Astrocyte (in vitro differentiated cells and primary cell): ENCODE data around the gene CHKA. TPM values are rescaled to one million over a fixed set of nuclear protein-coding genes. Genes with fewer than 3 reads are reported as not detected.

ENCODE experiments used
- DNase-seq: peaks from one replicate; pipeline ENCODE4 v3.0.0-alpha.2; 2010; ENCODE audit warnings: low read depth
- FAIRE-seq: peaks from 2 replicates; lab custom pipeline; 2011; peaks lifted over from hg19 to GRCh38; lab: Jason Lieb, UNC
- H2AFZ ChIP-seq: 2 replicates; pipeline ENCODE4 v1.6.0; 2012; ENCODE audit warnings: low read depth, low read length, inconsistent platforms
- H3K27ac ChIP-seq: 2 replicates; pipeline ENCODE4 v1.5.1; 2011; ENCODE audit warnings: low read depth, low read length, inconsistent platforms
- H3K27me3 ChIP-seq: 2 replicates; pipeline ENCODE4 v1.6.0; 2011; ENCODE audit warnings: low read length, inconsistent platforms; ENCODE audit not compliant: insufficient read depth
- H3K36me3 ChIP-seq: 2 replicates; pipeline ENCODE4 v1.5.1; 2011; ENCODE audit warnings: low read length, inconsistent platforms; ENCODE audit not compliant: insufficient read depth
- H3K4me1 ChIP-seq: 2 replicates; pipeline ENCODE4 v1.5.1; 2011; ENCODE audit warnings: low read length, inconsistent platforms; ENCODE audit not compliant: insufficient read depth
- H3K4me2 ChIP-seq: 2 replicates; pipeline ENCODE4 v1.6.0; 2012; ENCODE audit warnings: low read length, inconsistent platforms
- H3K4me3 ChIP-seq: 2 replicates; pipeline ENCODE4 v1.5.1; 2011; ENCODE audit warnings: low read depth, mild to moderate bottlenecking, low read length, inconsistent platforms; ENCODE audit not compliant: insufficient read depth
- H3K79me2 ChIP-seq: 2 replicates; pipeline ENCODE4 v1.6.0; 2012; ENCODE audit warnings: mild to moderate bottlenecking, low read length, inconsistent platforms; ENCODE audit not compliant: insufficient read depth
- H3K9ac ChIP-seq: 2 replicates; pipeline ENCODE4 v1.6.0; 2012; ENCODE audit warnings: mild to moderate bottlenecking, low read length, inconsistent platforms
- H3K9me3 ChIP-seq: 2 replicates; pipeline ENCODE4 v1.5.1; 2012; ENCODE audit warnings: low read depth, mild to moderate bottlenecking, low read length, inconsistent platforms; ENCODE audit not compliant: insufficient read depth
- H4K20me1 ChIP-seq: 2 replicates; pipeline ENCODE4 v1.6.0; 2012; ENCODE audit warnings: low read length, inconsistent platforms; ENCODE audit not compliant: insufficient read depth
- H3K27ac Mint-ChIP-seq: one replicate; pipeline ENCODE4 v1.8.0; 2021; ENCODE audit warnings: mild to moderate bottlenecking, mixed read lengths; ENCODE audit not compliant: unreplicated experiment
- H3K27me3 Mint-ChIP-seq: one replicate; pipeline ENCODE4 v1.8.0; 2021; ENCODE audit warnings: low read depth, mixed read lengths; ENCODE audit not compliant: unreplicated experiment
- H3K36me3 Mint-ChIP-seq: one replicate; pipeline ENCODE4 v1.8.0; 2021; ENCODE audit warnings: low read depth, mixed read lengths; ENCODE audit not compliant: unreplicated experiment
- H3K4me1 Mint-ChIP-seq: one replicate; pipeline ENCODE4 v1.8.0; 2021; ENCODE audit warnings: low read depth, mixed read lengths; ENCODE audit not compliant: unreplicated experiment
- H3K4me3 Mint-ChIP-seq: one replicate; pipeline ENCODE4 v1.8.0; 2021; ENCODE audit warnings: mild to moderate bottlenecking, moderate library complexity, mixed read lengths; ENCODE audit not compliant: unreplicated experiment
- H3K9me3 Mint-ChIP-seq: one replicate; pipeline ENCODE4 v1.8.0; 2021; ENCODE audit warnings: mild to moderate bottlenecking, mixed read lengths; ENCODE audit not compliant: unreplicated experiment
- EZH2 ChIP-seq: IDR thresholded peaks from 2 replicates; pipeline ENCODE4 v1.6.1; 2012; ENCODE audit warnings: mild to moderate bottlenecking, low read length, inconsistent platforms; ENCODE audit not compliant: insufficient read depth
- total RNA-seq: library from RNA; stranded (reverse); gene quantifications from 2 replicates; pipeline ENCODE4 v1.2.1, GENCODE V29; 2021
- TF ChIP-seq, protein P1 (sequence below): IDR thresholded peaks from 2 replicates; pipeline ENCODE4 v1.5.1; 2011; ENCODE audit warnings: low read depth, mild to moderate bottlenecking, inconsistent platforms, low read length, moderate library complexity; ENCODE audit not compliant: insufficient read depth

The CHKA gene
- total RNA-seq, 1 donor from 2014 or later: 37.7 TPM

DNA sequence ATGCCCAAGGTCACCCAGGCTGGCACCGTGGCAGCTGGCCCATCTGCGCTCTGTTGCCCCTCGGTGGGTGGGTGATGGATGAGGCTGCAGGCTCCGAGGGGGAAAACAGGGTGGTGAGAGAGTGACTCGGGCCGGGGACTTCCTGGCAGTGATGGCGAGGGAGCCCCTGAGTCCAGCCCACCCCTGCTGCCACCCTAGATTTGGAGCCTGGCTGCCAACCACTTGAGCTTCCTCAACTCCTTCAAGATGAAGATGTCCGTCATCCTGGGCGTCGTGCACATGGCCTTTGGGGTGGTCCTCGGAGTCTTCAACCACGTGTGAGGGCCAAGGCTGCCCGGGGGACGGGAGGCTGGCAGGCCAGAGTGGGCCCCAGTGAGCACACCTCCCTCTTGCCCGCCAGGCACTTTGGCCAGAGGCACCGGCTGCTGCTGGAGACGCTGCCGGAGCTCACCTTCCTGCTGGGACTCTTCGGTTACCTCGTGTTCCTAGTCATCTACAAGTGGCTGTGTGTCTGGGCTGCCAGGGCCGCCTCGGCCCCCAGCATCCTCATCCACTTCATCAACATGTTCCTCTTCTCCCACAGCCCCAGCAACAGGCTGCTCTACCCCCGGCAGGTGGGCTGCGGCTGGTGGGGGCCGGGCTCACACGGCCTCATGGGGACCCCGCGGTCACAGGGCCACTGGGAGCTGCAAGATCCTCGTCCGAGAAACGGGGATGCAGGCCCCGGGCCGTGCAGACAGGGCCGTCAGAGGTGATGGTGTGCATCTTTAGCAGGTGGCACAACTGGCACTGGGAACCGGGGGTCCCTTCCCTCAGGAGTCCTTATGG lies 72.3 kb downstream of the CHKA start:
- no peaks in the 10 kb centered on the region for H3K36me3 ChIP-seq

DNA sequence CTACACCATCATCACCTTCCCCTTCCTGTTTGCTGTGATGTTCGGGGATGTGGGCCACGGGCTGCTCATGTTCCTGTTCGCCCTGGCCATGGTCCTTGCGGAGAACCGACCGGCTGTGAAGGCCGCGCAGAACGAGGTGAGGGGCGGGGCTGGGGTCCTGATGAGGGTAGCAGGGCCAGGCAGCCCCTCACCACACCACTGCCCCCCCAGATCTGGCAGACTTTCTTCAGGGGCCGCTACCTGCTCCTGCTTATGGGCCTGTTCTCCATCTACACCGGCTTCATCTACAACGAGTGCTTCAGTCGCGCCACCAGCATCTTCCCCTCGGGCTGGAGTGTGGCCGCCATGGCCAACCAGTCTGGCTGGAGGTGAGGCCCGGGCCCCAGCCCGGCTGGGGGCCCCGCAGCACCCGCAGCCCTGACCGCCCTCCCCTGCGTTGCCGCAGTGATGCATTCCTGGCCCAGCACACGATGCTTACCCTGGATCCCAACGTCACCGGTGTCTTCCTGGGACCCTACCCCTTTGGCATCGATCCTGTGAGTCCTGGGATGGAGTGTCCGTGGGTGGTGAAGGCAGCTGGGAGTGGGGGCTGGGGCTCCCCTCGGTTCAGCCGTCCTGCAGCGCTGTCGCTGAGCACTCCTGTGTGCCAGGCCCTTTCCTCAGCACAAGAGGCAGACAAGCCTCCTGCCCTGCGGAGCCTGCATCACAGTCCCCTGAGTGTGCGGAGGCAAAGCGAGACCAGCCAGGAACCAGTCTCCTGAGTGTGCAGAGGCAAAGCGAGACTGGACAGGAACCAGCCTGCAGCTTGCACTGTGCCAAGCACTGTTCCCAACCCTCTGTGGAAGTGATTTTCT lies 73.5 kb downstream of the CHKA start:
- no peaks in the 10 kb centered on the region for H3K9me3 ChIP-seq
- no peak overlapping the region for H2AFZ ChIP-seq
- Mint-ChIP-seq H3K27me3 (no peaks in the 10 kb centered on the region), H3K9me3 (no peaks in the 10 kb centered on the region), H3K36me3 (peaks cover 6% of the 10 kb centered on the region), H3K4me1 (peaks cover 8% of the 10 kb centered on the region), H3K4me3 (no peak overlapping the region), H3K27ac (no peak overlapping the region)
- H4K20me1 ChIP-seq: peaks cover 45% of the 10 kb centered on the region
- H3K27me3 ChIP-seq: no peaks in the 10 kb centered on the region
- no peak overlapping the region for H3K4me2 ChIP-seq
- peaks cover 11% of the 10 kb centered on the region for H3K4me1 ChIP-seq
- TF ChIP-seq, protein P1, sequence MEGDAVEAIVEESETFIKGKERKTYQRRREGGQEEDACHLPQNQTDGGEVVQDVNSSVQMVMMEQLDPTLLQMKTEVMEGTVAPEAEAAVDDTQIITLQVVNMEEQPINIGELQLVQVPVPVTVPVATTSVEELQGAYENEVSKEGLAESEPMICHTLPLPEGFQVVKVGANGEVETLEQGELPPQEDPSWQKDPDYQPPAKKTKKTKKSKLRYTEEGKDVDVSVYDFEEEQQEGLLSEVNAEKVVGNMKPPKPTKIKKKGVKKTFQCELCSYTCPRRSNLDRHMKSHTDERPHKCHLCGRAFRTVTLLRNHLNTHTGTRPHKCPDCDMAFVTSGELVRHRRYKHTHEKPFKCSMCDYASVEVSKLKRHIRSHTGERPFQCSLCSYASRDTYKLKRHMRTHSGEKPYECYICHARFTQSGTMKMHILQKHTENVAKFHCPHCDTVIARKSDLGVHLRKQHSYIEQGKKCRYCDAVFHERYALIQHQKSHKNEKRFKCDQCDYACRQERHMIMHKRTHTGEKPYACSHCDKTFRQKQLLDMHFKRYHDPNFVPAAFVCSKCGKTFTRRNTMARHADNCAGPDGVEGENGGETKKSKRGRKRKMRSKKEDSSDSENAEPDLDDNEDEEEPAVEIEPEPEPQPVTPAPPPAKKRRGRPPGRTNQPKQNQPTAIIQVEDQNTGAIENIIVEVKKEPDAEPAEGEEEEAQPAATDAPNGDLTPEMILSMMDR: no peak
- TF ChIP-seq EZH2: no peak
- no peak overlapping the region for H3K4me3 ChIP-seq
- H3K27ac ChIP-seq: no peak overlapping the region
- DNase-seq (no peak), FAIRE-seq (no peak)
- H3K9ac ChIP-seq: no peak overlapping the region
- no peaks in the 10 kb centered on the region for H3K79me2 ChIP-seq
- no peaks in the 10 kb centered on the region for H3K36me3 ChIP-seq

More for the DNA sequence above, 72.3 kb downstream of the CHKA start:
- Histone ChIP-seq H3K4me1 (peaks cover 7% of the 10 kb centered on the region), H3K27me3 (no peaks in the 10 kb centered on the region), H3K9me3 (no peaks in the 10 kb centered on the region), H4K20me1 (peaks cover 39% of the 10 kb centered on the region), H3K27ac (no peak overlapping the region), H3K79me2 (no peaks in the 10 kb centered on the region), H3K9ac (no peak overlapping the region), H2AFZ (no peak overlapping the region), H3K4me3 (no peak overlapping the region), H3K4me2 (no peak overlapping the region)
- no peak for FAIRE-seq
- no peak for DNase-seq
- Mint-ChIP-seq H3K27ac (no peak overlapping the region), H3K4me1 (peaks cover 8% of the 10 kb centered on the region), H3K36me3 (peaks cover 8% of the 10 kb centered on the region), H3K4me3 (no peak overlapping the region), H3K9me3 (no peaks in the 10 kb centered on the region), H3K27me3 (no peaks in the 10 kb centered on the region)
- TF ChIP-seq, protein P1: no peak
- no peak for TF ChIP-seq EZH2
